ENCODE data around the gene PDSS2. TPM values are rescaled to one million over a fixed set of nuclear protein-coding genes. Genes with fewer than 3 reads are reported as not detected.
A peak's percentile ranks its signal among the peaks of the same experiment; 100 is the strongest.

PDSS2 gene
- total and polyA plus RNA-seq, 2 of the 8 experiments (the other 6 are each of a cell fraction or from before 2014, with no cell fraction given), result 10.7 to 16.1 TPM

GRCh38 chr6:107114926-107115694 is 344.3 kb downstream of the PDSS2 start, which contains the start of gene BEND3 (continued):
- TF ChIP-seq CHD7 (IDR thresholded peaks at IDR 0.05; ENCODE audit: insufficient replicate concordance, low read length) (no peak), POLR2A (IDR thresholded peaks at IDR 0.05; ENCODE audit: control extremely low read depth in 1 of 2, low read depth in 2 of 2, low read length in 2 of 2) (peak; percentile 67 to 72), SP1 (IDR thresholded peaks at IDR 0.05; ENCODE audit: low read depth, low read length) (no peak), YY1 (IDR thresholded peaks at IDR 0.05; ENCODE audit: low read depth, low read length) (no peak), EGR1 (IDR thresholded peaks at IDR 0.05; ENCODE audit: borderline replicate concordance, low read depth, low read length) (no peak), TAF7 (optimal IDR thresholded peaks at IDR 0.05; ENCODE audit: borderline replicate concordance, low read depth, low read length) (peak; percentile 59), HDAC2 (IDR thresholded peaks at IDR 0.05; ENCODE audit: borderline replicate concordance in 1 of 2, low read depth in 2 of 2, low read length in 2 of 2) (no peak; a peak in 1 of 4 replicates), RFX5 (IDR thresholded peaks at IDR 0.05; ENCODE audit: borderline replicate concordance, low read depth, low read length) (no peak), POLR2AphosphoS5 (IDR thresholded peaks at IDR 0.05; ENCODE audit: low read depth, low read length) (peak; percentile 72; the same call in 1 of the 2 replicates), GABPA (IDR thresholded peaks at IDR 0.05; ENCODE audit: borderline replicate concordance, insufficient read depth, low read length) (no peak), SIX5 (IDR thresholded peaks at IDR 0.05; ENCODE audit: low read depth, low read length) (no peak)
